T-helper 22 cell (primary cell): ENCODE measurements around the gene PTRH1.

Experiments
- DNase-seq: peaks from one replicate; pipeline ENCODE4 v3.0.0-alpha.2; 2020; ENCODE audit warnings: low read depth

Gene PTRH1

GRCh38 chr9:127694890-127695720 is 20.4 kb downstream of the PTRH1 start:
- DNase-seq, result no peak

DNA sequence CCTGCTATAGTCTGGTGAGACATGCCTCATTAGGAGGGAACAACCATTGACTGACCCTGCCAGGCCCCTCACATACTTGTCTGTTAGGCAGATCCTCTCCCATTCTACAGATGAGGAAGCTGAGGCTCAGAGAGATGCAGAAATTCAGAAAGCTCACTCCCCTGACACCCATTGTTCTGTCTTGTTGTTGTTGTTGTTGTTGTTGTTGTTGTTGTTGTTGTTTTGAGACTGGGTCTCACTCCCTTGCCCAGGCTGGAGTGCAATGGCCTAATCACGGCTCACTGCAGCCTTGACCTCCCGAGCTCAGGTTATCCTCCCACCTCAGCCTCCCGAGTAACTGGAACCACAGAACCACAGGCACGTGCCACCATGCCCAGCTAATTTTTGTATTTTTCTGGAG is 21.8 kb downstream of the PTRH1 start:
- no peak for DNase-seq

DNA sequence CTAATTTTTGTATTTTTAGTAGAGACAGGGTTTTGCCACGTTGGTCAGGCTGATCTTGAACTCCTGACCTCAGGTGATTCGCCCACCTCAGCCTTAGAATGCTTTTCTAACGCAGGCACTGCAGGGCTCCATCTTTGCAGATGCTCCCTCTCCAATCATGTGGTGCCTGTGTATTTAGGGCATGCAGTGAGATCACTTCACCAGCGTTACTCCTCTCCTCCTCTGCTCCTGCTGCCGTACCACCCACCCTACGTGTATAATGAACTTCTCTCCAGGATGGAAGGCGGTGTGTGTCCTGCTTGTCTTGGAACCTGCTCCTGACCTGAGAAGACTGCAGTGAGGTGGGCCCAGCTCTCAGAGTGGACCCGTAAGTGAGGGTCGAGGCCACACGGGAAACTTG is 22.3 kb downstream of the PTRH1 start:
- no peak for DNase-seq

DNA sequence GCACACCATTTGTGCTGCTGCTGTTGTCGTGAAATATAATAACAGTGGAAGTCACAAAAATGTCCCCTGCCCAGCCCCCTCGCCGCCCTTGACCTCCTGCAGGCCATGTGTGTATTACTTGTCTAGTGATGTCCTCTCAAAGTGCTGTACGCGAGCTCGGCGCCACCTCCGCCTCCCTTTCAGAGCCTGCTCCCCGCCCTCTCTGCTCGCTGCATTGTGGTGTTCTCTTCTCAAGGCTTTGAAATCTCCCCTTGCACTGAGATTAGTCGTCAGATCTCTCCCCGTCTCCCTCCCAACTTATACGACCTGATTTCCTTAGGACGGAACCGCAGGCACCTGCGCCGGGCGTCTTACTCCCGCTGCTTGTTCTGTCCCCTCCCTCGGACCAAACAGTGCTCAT is 23.4 kb downstream of the PTRH1 start:
- DNase-seq, result no peak

- no peak for DNase-seq
Measured at GRCh38 chr9:127690735-127691134, 24.7 kb downstream of the PTRH1 start.

- no peak for DNase-seq
Measured at GRCh38 chr9:127689329-127690000, 26.0 kb downstream of the PTRH1 start.

- DNase-seq, result no peak
Measured at GRCh38 chr9:127686461-127687393, 28.7 kb downstream of the PTRH1 start.

GRCh38 chr9:127684576-127684975 is 30.9 kb downstream of the PTRH1 start:
- DNase-seq, result no peak

- DNase-seq, result no peak
Measured at GRCh38 chr9:127683723-127684122, 31.7 kb downstream of the PTRH1 start.

- DNase-seq, result no peak
Measured at GRCh38 chr9:127682351-127683136, 32.9 kb downstream of the PTRH1 start.

- no peak for DNase-seq
Measured at GRCh38 chr9:127680846-127681245, 34.6 kb downstream of the PTRH1 start.

DNA sequence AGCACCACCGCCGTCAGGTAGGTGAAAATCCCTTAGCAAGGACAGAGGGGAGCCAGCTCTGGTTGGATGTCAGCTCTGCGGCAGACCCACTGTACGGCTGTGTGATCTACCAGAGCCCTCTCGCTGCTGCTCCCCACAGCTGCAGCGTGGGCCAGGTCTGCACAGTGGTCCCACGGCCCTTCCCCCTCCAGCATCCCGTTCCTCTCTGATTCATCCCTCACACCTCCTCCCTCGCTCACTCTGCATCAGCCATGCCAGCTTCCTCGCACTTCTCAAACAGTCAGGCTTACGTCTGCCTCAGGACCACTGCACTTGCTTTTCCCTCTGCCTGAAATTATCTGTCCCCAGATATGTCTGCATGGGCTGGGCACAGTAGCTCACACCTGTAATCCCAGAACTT is 35.2 kb downstream of the PTRH1 start:
- DNase-seq, result no peak

- no peak for DNase-seq
Measured at GRCh38 chr9:127679506-127679905, 36.0 kb downstream of the PTRH1 start.

DNA sequence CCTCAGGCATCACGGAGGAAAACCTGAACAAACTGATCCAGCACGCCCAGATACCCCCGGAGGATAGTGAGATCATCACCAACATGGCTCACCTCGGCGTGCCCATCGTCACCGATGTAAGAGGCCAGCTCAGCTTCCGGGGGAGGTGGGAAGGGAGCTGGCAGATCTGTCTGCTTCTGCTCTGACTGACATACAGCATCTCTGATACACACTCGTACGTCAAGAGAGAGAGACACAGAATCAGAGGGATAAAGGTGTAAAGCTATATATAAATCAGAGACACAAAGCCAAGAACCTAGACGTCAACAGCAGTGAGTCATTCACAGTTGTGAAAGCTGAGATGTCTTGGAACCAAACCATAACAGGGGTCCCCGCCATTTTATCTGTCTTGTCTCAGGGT is 38.8 kb downstream of the PTRH1 start:
- no peak for DNase-seq

DNA sequence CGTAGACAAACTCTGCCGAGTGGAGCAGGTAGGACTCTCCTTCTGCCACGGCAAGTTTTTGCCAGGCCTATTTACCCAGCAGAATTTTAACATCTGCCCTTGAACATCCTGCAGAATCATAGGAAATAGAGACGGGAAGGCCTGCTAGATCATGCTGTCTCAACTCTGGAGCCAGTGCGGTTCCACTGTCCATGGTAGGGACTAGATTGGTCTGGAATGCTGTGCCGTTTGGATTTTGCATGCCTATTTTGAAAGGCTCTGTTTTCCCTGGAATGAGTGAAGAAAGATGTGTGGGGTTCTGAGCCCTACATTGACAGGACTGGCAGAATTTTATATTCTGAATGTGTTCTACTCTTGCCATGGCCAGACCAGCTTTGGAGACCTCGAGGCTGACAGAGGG is 42.2 kb downstream of the PTRH1 start:
- DNase-seq, result no peak

- no peak for DNase-seq
Measured at GRCh38 chr9:127667906-127668305, 47.6 kb downstream of the PTRH1 start.

- no peak for DNase-seq
Measured at GRCh38 chr9:127667127-127667844, 48.2 kb downstream of the PTRH1 start.

DNA sequence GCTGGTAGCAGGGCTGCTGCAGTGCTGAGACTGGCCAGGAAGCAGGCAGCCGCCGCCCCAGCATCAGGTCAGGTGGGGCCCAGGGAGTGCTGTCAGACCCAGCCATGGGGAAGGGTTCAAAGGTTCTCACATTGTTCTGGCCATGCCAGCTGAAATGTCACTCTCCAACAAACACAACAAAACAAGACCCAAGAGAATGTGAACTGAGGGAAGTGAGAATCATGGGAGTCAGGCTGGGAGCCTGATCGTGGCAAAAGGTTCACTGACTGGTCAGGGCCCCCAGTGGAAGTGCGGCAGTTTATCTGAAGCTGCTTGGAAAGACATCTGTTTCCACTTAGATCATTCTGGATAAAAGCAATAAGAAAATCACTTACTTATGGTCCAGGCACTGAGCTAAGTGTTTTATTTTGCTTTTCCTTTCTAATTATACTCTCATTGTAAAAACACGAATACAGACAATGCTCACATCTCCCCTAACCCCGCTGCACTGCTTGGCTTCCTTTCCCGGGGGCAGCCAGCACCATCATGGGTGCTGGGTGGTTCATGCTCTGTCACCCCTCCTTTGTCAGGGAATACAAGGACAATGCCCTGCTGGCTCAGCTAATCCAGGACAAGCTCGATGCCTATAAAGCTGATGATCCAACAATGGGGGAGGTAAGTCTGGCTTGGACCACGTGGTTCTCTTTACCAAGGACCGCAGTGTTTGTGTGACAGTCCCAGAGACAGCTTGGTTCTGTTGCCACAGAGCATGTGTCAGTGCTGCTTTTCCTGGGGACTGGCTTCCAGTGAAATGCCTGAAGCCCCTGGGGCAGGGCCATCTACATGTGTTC is 50.6 kb downstream of the PTRH1 start:
- no peak for DNase-seq

GRCh38 chr9:127664324-127664677 is 51.2 kb downstream of the PTRH1 start:
- DNase-seq, result no peak
